Breast epithelium (tissue), 3 donors: ENCODE measurements around the gene ART1.

Experiments
- POLR2AphosphoS5 ChIP-seq, 3 donors: sonication (generic); formaldehyde crosslinking; IDR thresholded peaks; one replicate each; pipeline ENCODE4 v1.6.1; 2017; ENCODE audit warnings: antibody characterized with exemption in 3 of 3
- TF ChIP-seq, protein P1 (sequence below), 3 donors: fragments of 450-650 bp; IDR thresholded peaks; one replicate each; pipeline ENCODE4 v1.5.1; 2016 to 2017; ENCODE audit warnings: antibody characterized with exemption in 3 of 3, mild to moderate bottlenecking in 3 of 3, moderate library complexity in 3 of 3

GRCh38 chr11:3617990-3618389 is 26.9 kb upstream of the ART1 start:
- TF ChIP-seq, protein P1, sequence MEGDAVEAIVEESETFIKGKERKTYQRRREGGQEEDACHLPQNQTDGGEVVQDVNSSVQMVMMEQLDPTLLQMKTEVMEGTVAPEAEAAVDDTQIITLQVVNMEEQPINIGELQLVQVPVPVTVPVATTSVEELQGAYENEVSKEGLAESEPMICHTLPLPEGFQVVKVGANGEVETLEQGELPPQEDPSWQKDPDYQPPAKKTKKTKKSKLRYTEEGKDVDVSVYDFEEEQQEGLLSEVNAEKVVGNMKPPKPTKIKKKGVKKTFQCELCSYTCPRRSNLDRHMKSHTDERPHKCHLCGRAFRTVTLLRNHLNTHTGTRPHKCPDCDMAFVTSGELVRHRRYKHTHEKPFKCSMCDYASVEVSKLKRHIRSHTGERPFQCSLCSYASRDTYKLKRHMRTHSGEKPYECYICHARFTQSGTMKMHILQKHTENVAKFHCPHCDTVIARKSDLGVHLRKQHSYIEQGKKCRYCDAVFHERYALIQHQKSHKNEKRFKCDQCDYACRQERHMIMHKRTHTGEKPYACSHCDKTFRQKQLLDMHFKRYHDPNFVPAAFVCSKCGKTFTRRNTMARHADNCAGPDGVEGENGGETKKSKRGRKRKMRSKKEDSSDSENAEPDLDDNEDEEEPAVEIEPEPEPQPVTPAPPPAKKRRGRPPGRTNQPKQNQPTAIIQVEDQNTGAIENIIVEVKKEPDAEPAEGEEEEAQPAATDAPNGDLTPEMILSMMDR (IDR thresholded peaks at IDR 0.05) = no peak
- TF ChIP-seq POLR2AphosphoS5 (IDR thresholded peaks at IDR 0.05) = no peak
